Hepatocyte (in vitro differentiated cells): Measurements from ENCODE around the gene CD99L2. TPM values are rescaled to one million over a fixed set of nuclear protein-coding genes. Genes with fewer than 3 reads are reported as not detected.

Experiments used
- DNase-seq: peaks from one replicate; pipeline ENCODE4 v3.0.0-alpha.2; 2016; ENCODE audit warnings: low spot score
- H2AFZ ChIP-seq: fragments of 200-600 bp; sonication (generic); 2 replicates; pipeline ENCODE4 v1.6.0; 2016; ENCODE audit warnings: antibody characterized with exemption, mild to moderate bottlenecking
- H3K27ac ChIP-seq: fragments of 200-600 bp; sonication (generic); 2 replicates; pipeline ENCODE4 v1.5.1; 2016; ENCODE audit warnings: mild to moderate bottlenecking
- H3K27me3 ChIP-seq: fragments of 200-600 bp; sonication (generic); 2 replicates; pipeline ENCODE4 v1.6.1; 2016
- H3K36me3 ChIP-seq: fragments of 200-600 bp; sonication (generic); replicated peaks from 2 replicates; pipeline ENCODE4 v1.5.1; 2016; ENCODE audit warnings: low read depth; ENCODE audit not compliant: insufficient read depth
- H3K4me1 ChIP-seq: fragments of 200-600 bp; sonication (generic); 2 replicates; pipeline ENCODE4 v1.5.1; 2016; ENCODE audit warnings: mild to moderate bottlenecking, moderate library complexity; ENCODE audit not compliant: insufficient read depth
- H3K4me2 ChIP-seq: fragments of 200-600 bp; sonication (generic); 2 replicates; pipeline ENCODE4 v1.6.0; 2016
- H3K4me3 ChIP-seq: fragments of 200-600 bp; sonication (generic); 2 replicates; pipeline ENCODE4 v1.5.1; 2016; ENCODE audit warnings: mild to moderate bottlenecking
- H3K79me2 ChIP-seq: fragments of 200-600 bp; sonication (generic); 2 replicates; pipeline ENCODE4 v1.6.0; 2017; ENCODE audit warnings: mild to moderate bottlenecking
- H3K9me2 ChIP-seq: fragments of 200-600 bp; sonication (generic); replicated peaks from 2 replicates; pipeline ENCODE4 v1.6.0; 2017; ENCODE audit warnings: mild to moderate bottlenecking; ENCODE audit not compliant: insufficient read depth
- H3K9me3 ChIP-seq: fragments of 200-600 bp; sonication (generic); 2 replicates; pipeline ENCODE4 v1.5.1; 2016; ENCODE audit warnings: low read depth, mild to moderate bottlenecking
- H4K20me1 ChIP-seq: fragments of 200-600 bp; sonication (generic); 2 replicates; pipeline ENCODE4 v1.6.0; 2016; ENCODE audit warnings: mild to moderate bottlenecking; ENCODE audit not compliant: insufficient read depth, poor library complexity, severe bottlenecking
- CTCF ChIP-seq: fragments of 200-600 bp; sonication (generic); IDR thresholded peaks from 2 replicates; pipeline ENCODE4 v1.5.1; 2016; ENCODE audit warnings: antibody characterized with exemption, mild to moderate bottlenecking; ENCODE audit not compliant: poor library complexity
- EZH2 ChIP-seq: fragments of 200-600 bp; sonication (generic); IDR thresholded peaks from 2 replicates; pipeline ENCODE4 v1.6.1; 2016; ENCODE audit warnings: antibody characterized with exemption, mild to moderate bottlenecking, borderline replicate concordance
- EZH2phosphoT487 ChIP-seq: fragments of 200-600 bp; sonication (generic); IDR thresholded peaks from one replicate; pipeline ENCODE4 v1.6.1; 2018; ENCODE audit warnings: antibody characterized with exemption, mild to moderate bottlenecking, low read depth, moderate library complexity; ENCODE audit not compliant: unreplicated experiment, severe bottlenecking
- WGBS: methylation state at CpG from one replicate; pipeline ENCODE4 v1.1.6; 2016; ENCODE audit warnings: low lambda C conversion rate; ENCODE audit errors: missing lambda C conversion rate; 5-methylcytosine and 5-hydroxymethylcytosine counted together
- polyA plus RNA-seq: library from polyadenylated mRNA; unstranded; fragments of >200 nt; fragmentation: Nextera tagmentation; extraction: Ambion mirVana; gene quantifications from 2 replicates; pipeline ENCODE4 v1.2.1, GENCODE V29; 2016
- total RNA-seq: library from RNA; depleted of rRNA; stranded (reverse); fragments of >200 nt; gene quantifications from 2 replicates; pipeline ENCODE4 v1.2.3, GENCODE V29; 2014

The CD99L2 gene
- total and polyA plus RNA-seq, 2 experiments from 2014 or later, result 32.0 to 35.1 TPM

- H3K9me3 ChIP-seq, result no peaks in the 10 kb centered on the region
- H3K9me2 ChIP-seq, result no peaks in the 10 kb centered on the region
- no peaks in the 10 kb centered on the region for H4K20me1 ChIP-seq
- no peaks in the 10 kb centered on the region for H3K4me1 ChIP-seq
- no peak for DNase-seq
- H3K79me2 ChIP-seq, result no peaks in the 10 kb centered on the region
- 88% methylated on average over 14 of the region's 14 CpGs for WGBS
- no peak overlapping the region for H3K4me2 ChIP-seq
- H3K27me3 ChIP-seq, result no peaks in the 10 kb centered on the region
- no peak overlapping the region for H3K27ac ChIP-seq
- no peak overlapping the region for H2AFZ ChIP-seq
- no peaks in the 10 kb centered on the region for H3K36me3 ChIP-seq
- H3K4me3 ChIP-seq, result no peak overlapping the region
- TF ChIP-seq EZH2phosphoT487, result no peak
- TF ChIP-seq EZH2, result no peak
- no peak for TF ChIP-seq CTCF
Measured at GRCh38 chrX:150774798-150775568, 123.5 kb downstream of the CD99L2 start.

- Histone ChIP-seq H3K4me1 (no peaks in the 10 kb centered on the region), H4K20me1 (no peaks in the 10 kb centered on the region), H3K4me2 (no peak overlapping the region), H3K4me3 (no peak overlapping the region), H3K9me2 (no peaks in the 10 kb centered on the region), H3K27ac (no peak overlapping the region), H3K9me3 (no peaks in the 10 kb centered on the region), H3K36me3 (no peaks in the 10 kb centered on the region), H3K79me2 (no peaks in the 10 kb centered on the region), H2AFZ (no peak overlapping the region), H3K27me3 (no peaks in the 10 kb centered on the region)
- no peak for DNase-seq
- no peak for TF ChIP-seq CTCF
- TF ChIP-seq EZH2, result no peak
- no peak for TF ChIP-seq EZH2phosphoT487
- WGBS, result 83% methylated on average over 4 of the region's 4 CpGs
Measured at GRCh38 chrX:150773634-150774033, 124.8 kb downstream of the CD99L2 start.

GRCh38 chrX:150773117-150773516 lies 125.4 kb downstream of the CD99L2 start:
- H3K4me1 ChIP-seq, result no peaks in the 10 kb centered on the region
- H3K36me3 ChIP-seq, result no peaks in the 10 kb centered on the region
- no peak overlapping the region for H2AFZ ChIP-seq
- no peaks in the 10 kb centered on the region for H3K9me3 ChIP-seq
- no peak overlapping the region for H3K4me2 ChIP-seq
- WGBS, result 90% methylated on average over 8 of the region's 8 CpGs
- no peaks in the 10 kb centered on the region for H3K9me2 ChIP-seq
- DNase-seq, result no peak
- H3K27ac ChIP-seq, result no peak overlapping the region
- no peaks in the 10 kb centered on the region for H3K27me3 ChIP-seq
- TF ChIP-seq EZH2phosphoT487, result no peak
- no peak for TF ChIP-seq EZH2
- no peak for TF ChIP-seq CTCF
- no peaks in the 10 kb centered on the region for H3K79me2 ChIP-seq
- no peak overlapping the region for H3K4me3 ChIP-seq
- no peaks in the 10 kb centered on the region for H4K20me1 ChIP-seq
